Neuronal stem cell (in vitro differentiated cells): ENCODE measurements around the gene CD3E.

Experiments
- DNase-seq: peaks from one replicate; pipeline ENCODE4 v3.0.0-alpha.2; 2013; ENCODE audit warnings: low spot score
- H2AFZ ChIP-seq: one replicate; pipeline ENCODE4 v1.6.1; 2013; ENCODE audit warnings: mild to moderate bottlenecking, low read length, inconsistent platforms
- H2AK5ac ChIP-seq: 2 replicates; pipeline ENCODE4 v1.6.1; 2013; ENCODE audit warnings: low read depth, mild to moderate bottlenecking, inconsistent platforms, low read length, moderate library complexity, mixed read lengths
- H2BK120ac ChIP-seq: 2 replicates; pipeline ENCODE4 v1.6.1; 2013; ENCODE audit warnings: low read depth, mild to moderate bottlenecking, inconsistent platforms, low read length, moderate library complexity, mixed read lengths
- H2BK12ac ChIP-seq: one replicate; pipeline ENCODE4 v1.6.1; 2013; ENCODE audit warnings: low read length, inconsistent platforms
- H2BK15ac ChIP-seq: 2 replicates; pipeline ENCODE4 v1.6.1; 2013; ENCODE audit warnings: mild to moderate bottlenecking, low read length, inconsistent platforms, mixed read lengths
- H2BK5ac ChIP-seq: one replicate; pipeline ENCODE4 v1.6.1; 2013; ENCODE audit warnings: inconsistent platforms, mild to moderate bottlenecking, low read length, moderate library complexity
- H3K14ac ChIP-seq: one replicate; pipeline ENCODE4 v1.6.1; 2013; ENCODE audit warnings: low read length, inconsistent platforms
- H3K18ac ChIP-seq: 2 replicates; pipeline ENCODE4 v1.6.1; 2013; ENCODE audit warnings: low read length, inconsistent platforms
- H3K23ac ChIP-seq: 2 replicates; pipeline ENCODE4 v1.6.1; 2013; ENCODE audit warnings: low read depth, mild to moderate bottlenecking, mixed read lengths, low read length, inconsistent platforms; ENCODE audit not compliant: poor library complexity
- H3K27ac ChIP-seq: replicated peaks from 3 replicates; pipeline ENCODE4 v1.5.1; 2013; ENCODE audit warnings: low read length, inconsistent platforms
- H3K27me3 ChIP-seq, 3 experiments: 2 replicates each; pipeline ENCODE4 v1.6.1; 2013; ENCODE audit warnings: low read length in 3 of 3, mild to moderate bottlenecking in 2 of 3, inconsistent platforms in 1 of 3, low read depth in 1 of 3, mixed read lengths in 1 of 3, moderate library complexity in 1 of 3; ENCODE audit not compliant: control insufficient read depth in 3 of 3, insufficient read depth in 3 of 3
- H3K36me3 ChIP-seq, 2 donors: replicated peaks in 1 of 2; 2 replicates each; pipeline ENCODE4 v1.6.1; 2013; ENCODE audit warnings: low read length in 2 of 2; ENCODE audit not compliant: control insufficient read depth in 2 of 2, insufficient read depth in 2 of 2
- H3K4ac ChIP-seq: 2 replicates; pipeline ENCODE4 v1.6.1; 2013; ENCODE audit warnings: inconsistent platforms, mild to moderate bottlenecking, low read length, moderate library complexity
- H3K4me1 ChIP-seq, 2 donors: 1 replicate in 1 of 2; 2 replicates in 1 of 2; pipeline ENCODE4 v1.6.1; 2013; ENCODE audit warnings: low read length in 2 of 2, low read depth in 1 of 2; ENCODE audit not compliant: control insufficient read depth in 2 of 2, insufficient read depth in 1 of 2
- H3K4me2 ChIP-seq: one replicate; pipeline ENCODE4 v1.6.1; 2013; ENCODE audit warnings: mild to moderate bottlenecking, low read length, inconsistent platforms; ENCODE audit not compliant: insufficient read depth, poor library complexity, severe bottlenecking
- H3K4me3 ChIP-seq, 2 donors: 2 replicates each; pipeline ENCODE4 v1.5.1; 2013; ENCODE audit warnings: low read length in 2 of 2, mild to moderate bottlenecking in 2 of 2, inconsistent platforms in 1 of 2, moderate library complexity in 1 of 2
- H3K79me1 ChIP-seq: one replicate; pipeline ENCODE4 v1.6.1; 2013; ENCODE audit warnings: low read depth, mild to moderate bottlenecking, inconsistent platforms, low read length, moderate library complexity
- H3K9ac ChIP-seq: one replicate; pipeline ENCODE4 v1.6.1; 2013; ENCODE audit warnings: mild to moderate bottlenecking, low read depth, low read length, inconsistent platforms; ENCODE audit not compliant: poor library complexity
- H3K9me3 ChIP-seq, 2 donors: replicated peaks in 1 of 2; 2 replicates each; pipeline versions ENCODE3 to v1.6.1; 2013; ENCODE audit warnings: low read length in 2 of 2, mild to moderate bottlenecking in 2 of 2, inconsistent platforms in 1 of 2, low read depth in 1 of 2, mixed read lengths in 1 of 2, moderate library complexity in 1 of 2; ENCODE audit not compliant: control insufficient read depth in 2 of 2, insufficient read depth in 1 of 2
- H4K8ac ChIP-seq: one replicate; pipeline ENCODE4 v1.6.1; 2013; ENCODE audit warnings: low read depth, mild to moderate bottlenecking, inconsistent platforms, low read length, moderate library complexity
- H4K91ac ChIP-seq: one replicate; pipeline ENCODE4 v1.6.1; 2013; ENCODE audit warnings: low read length, low read depth, mild to moderate bottlenecking, inconsistent platforms; ENCODE audit not compliant: poor library complexity
- WGBS, 2 donors: extraction: QIAGEN DNeasy Blood & Tissue Kit; methylation state at CpG; one replicate each; pipeline ENCODE4 v1.1.7; 2013; ENCODE audit warnings: missing lambda C conversion rate in 2 of 2, mixed read lengths in 1 of 2; ENCODE audit not compliant: insufficient read length in 2 of 2, insufficient replicate concordance in 1 of 2; ENCODE audit errors: extremely low coverage in 2 of 2; 5-methylcytosine and 5-hydroxymethylcytosine counted together

Gene CD3E

GRCh38 chr11:118263112-118263511 is 41.4 kb upstream of the CD3E start:
- DNase-seq: no peak
- Histone ChIP-seq H3K4me3 (no peak overlapping the region), H4K8ac (no peak overlapping the region), H3K9ac (no peak overlapping the region), H2AK5ac (no peak overlapping the region), H2BK5ac (no peak overlapping the region), H3K9me3 (no peaks in the 10 kb centered on the region), H3K23ac (no peak overlapping the region), H3K27me3 (peaks cover 0 to 76% (median 6%) of the 10 kb centered on the region in 3 experiments), H3K4me2 (no peak overlapping the region), H2BK12ac (no peak overlapping the region), H2AFZ (no peak overlapping the region), H3K4me1 (peaks cover 0 to 4% of the 10 kb centered on the region in 2 donors), H2BK120ac (no peak overlapping the region), H3K27ac (no peak overlapping the region), H2BK15ac (no peak overlapping the region), H3K36me3 (no peaks in the 10 kb centered on the region), H3K18ac (no peak overlapping the region), H4K91ac (no peak overlapping the region), H3K4ac (no peak overlapping the region), H3K79me1 (no peaks in the 10 kb centered on the region), H3K14ac (no peak overlapping the region)
- no CpG with 5 or more reads among the region's 4 CpGs for WGBS, 2 donors

GRCh38 chr11:118263695-118264568 is 40.6 kb upstream of the CD3E start, which contains the start of gene MPZL2:
Gene MPZL2, minus strand, starts transcription at chr11:118264297. Its CDS starts 144 bp downstream, at chr11:118264153.
- Histone ChIP-seq H3K4ac (no peak within 1 kb of the TSS), H2BK12ac (no peak within 1 kb of the TSS), H3K27me3 (peaks cover 0 to 79% (median 6%) of the 10 kb centered on the region in 3 experiments), H4K8ac (no peak within 1 kb of the TSS), H3K4me3 (peak within 1 kb of the TSS in 1 of 2 donors; percentile 37), H3K4me1 (peaks cover 0 to 4% of the 10 kb centered on the region in 2 donors), H3K14ac (no peak within 1 kb of the TSS), H3K9me3 (no peaks in the 10 kb centered on the region), H3K18ac (no peak within 1 kb of the TSS), H2BK5ac (no peak within 1 kb of the TSS), H3K4me2 (peak within 1 kb of the TSS; percentile 36), H3K23ac (no peak within 1 kb of the TSS), H2BK15ac (no peak within 1 kb of the TSS), H3K79me1 (no peaks in the 10 kb centered on the region), H2BK120ac (no peak within 1 kb of the TSS), H2AK5ac (no peak within 1 kb of the TSS), H3K36me3 (no peaks in the 10 kb centered on the region), H4K91ac (no peak within 1 kb of the TSS), H3K27ac (no peak within 1 kb of the TSS), H3K9ac (no peak within 1 kb of the TSS), H2AFZ (peak within 1 kb of the TSS; percentile 75)
- peak; percentile 18 for DNase-seq
- WGBS, 2 donors: no CpG with 5 or more reads among the region's 19 CpGs

- no peak overlapping the region for H2BK12ac ChIP-seq
- no peak overlapping the region for H2AK5ac ChIP-seq
- no peak overlapping the region for H3K14ac ChIP-seq
- peaks cover 0 to 83% (median 6%) of the 10 kb centered on the region in 3 experiments for H3K27me3 ChIP-seq
- H4K8ac ChIP-seq: no peak overlapping the region
- H3K79me1 ChIP-seq: no peaks in the 10 kb centered on the region
- H2BK15ac ChIP-seq: no peak overlapping the region
- DNase-seq: no peak
- no peak overlapping the region for H3K4ac ChIP-seq
- H3K27ac ChIP-seq: no peak overlapping the region
- H3K9ac ChIP-seq: no peak overlapping the region
- no peaks in the 10 kb centered on the region for H3K9me3 ChIP-seq
- WGBS, 2 donors: no CpG with 5 or more reads among the region's 13 CpGs
- peaks cover 0 to 4% of the 10 kb centered on the region in 2 donors for H3K4me1 ChIP-seq
- H3K18ac ChIP-seq: no peak overlapping the region
- H3K4me3 ChIP-seq: peak overlapping the region in 1 of 2 donors; percentile 37
- H3K23ac ChIP-seq: no peak overlapping the region
- H2BK5ac ChIP-seq: no peak overlapping the region
- H2AFZ ChIP-seq: peak overlapping the region; percentile 75
- H3K4me2 ChIP-seq: peak overlapping the region; percentile 36
- H3K36me3 ChIP-seq: no peaks in the 10 kb centered on the region
- no peak overlapping the region for H4K91ac ChIP-seq
- H2BK120ac ChIP-seq: no peak overlapping the region
Measured at GRCh38 chr11:118264569-118265465, 39.7 kb upstream of the CD3E start.
